CD4-positive, CD25-positive, alpha-beta regulatory T cell (primary cell): ENCODE measurements around the gene OSTN. TPM values are rescaled to one million over a fixed set of nuclear protein-coding genes. Genes with fewer than 3 reads are reported as not detected.

Source experiments
- ATAC-seq, 2 donors: fragments of 150-1000 bp; cut with Tn5 transposase; one replicate each; pipeline ENCODE4 v1.10.0; 2021; ENCODE audit warnings: low read depth in 2 of 2, moderate number of reproducible peaks in 2 of 2, moderate library complexity in 1 of 2
- DNase-seq, 3 donors: peaks; one replicate each; pipeline versions ENCODE4 v3.0.0 to v3.0.0-alpha.2; 2012 to 2022; ENCODE audit warnings: mixed read lengths in 1 of 3
- H3K27ac ChIP-seq: one replicate; pipeline ENCODE4 v1.7.0; 2013; ENCODE audit warnings: mild to moderate bottlenecking, low read length; ENCODE audit not compliant: insufficient read depth, poor library complexity, severe bottlenecking
- H3K27me3 ChIP-seq: one replicate; pipeline ENCODE4 v1.7.0; 2013; ENCODE audit warnings: low read length; ENCODE audit not compliant: control insufficient read depth, insufficient read depth
- H3K36me3 ChIP-seq: one replicate; pipeline ENCODE4 v1.7.0; 2013; ENCODE audit warnings: mild to moderate bottlenecking, low read length, moderate library complexity; ENCODE audit not compliant: control insufficient read depth, insufficient read depth
- H3K4me1 ChIP-seq: 2 replicates; pipeline ENCODE4 v1.7.0; 2013; ENCODE audit warnings: mild to moderate bottlenecking, low read length; ENCODE audit not compliant: insufficient read depth, control insufficient read depth, poor library complexity, severe bottlenecking
- H3K4me3 ChIP-seq: one replicate; pipeline ENCODE4 v1.7.0; 2013; ENCODE audit warnings: low read depth, mild to moderate bottlenecking, low read length, moderate library complexity
- H3K9me3 ChIP-seq, 2 experiments: 1 replicate in 1 of 2; 2 replicates in 1 of 2; pipeline ENCODE4 v1.7.0; 2013; ENCODE audit warnings: low read length in 2 of 2, mild to moderate bottlenecking in 1 of 2, moderate library complexity in 1 of 2; ENCODE audit not compliant: control insufficient read depth in 2 of 2
- H3K27ac Mint-ChIP-seq, 3 donors: one replicate each; pipeline ENCODE4 v1.8.0; 2020 to 2022; ENCODE audit warnings: mild to moderate bottlenecking in 3 of 3, mixed read lengths in 3 of 3, moderate library complexity in 2 of 3
- H3K27me3 Mint-ChIP-seq: one replicate; pipeline ENCODE4 v1.8.0; 2022; ENCODE audit warnings: mild to moderate bottlenecking, mixed read lengths
- H3K36me3 Mint-ChIP-seq: one replicate; pipeline ENCODE4 v1.8.0; 2020; ENCODE audit warnings: mixed read lengths
- H3K4me1 Mint-ChIP-seq, 4 donors: one replicate each; pipeline ENCODE4 v1.8.0; 2020 to 2022; ENCODE audit warnings: mixed read lengths in 4 of 4, mild to moderate bottlenecking in 1 of 4
- H3K4me3 Mint-ChIP-seq, 4 donors: one replicate each; pipeline ENCODE4 v1.8.0; 2020 to 2022; ENCODE audit warnings: mild to moderate bottlenecking in 4 of 4, mixed read lengths in 4 of 4, moderate library complexity in 3 of 4
- H3K9me3 Mint-ChIP-seq, 7 donors: one replicate each; pipeline ENCODE4 v1.8.0; 2020 to 2022; ENCODE audit warnings: mixed read lengths in 7 of 7, mild to moderate bottlenecking in 3 of 7, moderate library complexity in 2 of 7
- polyA plus RNA-seq, 4 donors: library from polyadenylated mRNA; unstranded; fragments of 300-500 nt; fragmentation: Illumina TruSeq; gene quantifications; one replicate each; pipeline ENCODE4 v1.2.3, GENCODE V29; 2021
- total RNA-seq: library from RNA; stranded (reverse); gene quantifications from one replicate; pipeline ENCODE4 v1.2.3, GENCODE V29; 2022

The OSTN gene
- total RNA-seq (not detected), polyA plus RNA-seq (not detected)

- Histone ChIP-seq H3K9me3 (no peaks in the 10 kb centered on the region), H3K36me3 (no peaks in the 10 kb centered on the region), H3K27me3 (no peaks in the 10 kb centered on the region), H3K4me3 (no peak within 1 kb of the TSS), H3K4me1 (no peaks in the 10 kb centered on the region), H3K27ac (no peak within 1 kb of the TSS)
- no peak within 1 kb of the TSS for H3K4me3 Mint-ChIP-seq
- H3K27ac Mint-ChIP-seq = no peak within 1 kb of the TSS
- DNase-seq = no peak
- no peaks in the 10 kb centered on the region for H3K27me3 Mint-ChIP-seq
- no peaks in the 10 kb centered on the region for H3K4me1 Mint-ChIP-seq
- peaks cover 0 to 4% (median 0%) of the 10 kb centered on the region in 7 donors for H3K9me3 Mint-ChIP-seq
- no peak for ATAC-seq
- no peaks in the 10 kb centered on the region for H3K36me3 Mint-ChIP-seq
Measured at GRCh38 chr3:191198932-191199331, at the start of gene OSTN. TSS of gene OSTN (plus strand) at chr3:191199241. CDS start at chr3:191212533, 13,292 bp downstream.

- H3K36me3 Mint-ChIP-seq = no peaks in the 10 kb centered on the region
- no peak overlapping the region for H3K4me3 Mint-ChIP-seq
- H3K36me3 ChIP-seq = no peaks in the 10 kb centered on the region
- peaks cover 2 to 33% (median 15%) of the 10 kb centered on the region in 7 donors for H3K9me3 Mint-ChIP-seq
- no peak for ATAC-seq
- no peak overlapping the region for H3K4me3 ChIP-seq
- H3K4me1 Mint-ChIP-seq = no peaks in the 10 kb centered on the region
- no peaks in the 10 kb centered on the region for H3K27me3 Mint-ChIP-seq
- no peak for DNase-seq
- no peak overlapping the region for H3K27ac Mint-ChIP-seq
- H3K27ac ChIP-seq = no peak overlapping the region
- H3K27me3 ChIP-seq = no peaks in the 10 kb centered on the region
- peaks cover 11 to 19% of the 10 kb centered on the region in 2 experiments for H3K9me3 ChIP-seq
- H3K4me1 ChIP-seq = no peaks in the 10 kb centered on the region
Measured at GRCh38 chr3:191151653-191152052, 47.4 kb upstream of the OSTN start.

- H3K4me1 Mint-ChIP-seq = no peaks in the 10 kb centered on the region
- peaks cover 2 to 29% (median 11%) of the 10 kb centered on the region in 7 donors for H3K9me3 Mint-ChIP-seq
- H3K27ac Mint-ChIP-seq = no peak overlapping the region
- DNase-seq (no peak), ATAC-seq (no peak)
- no peaks in the 10 kb centered on the region for H3K27me3 Mint-ChIP-seq
- Histone ChIP-seq H3K4me1 (no peaks in the 10 kb centered on the region), H3K9me3 (peaks cover 11 to 19% of the 10 kb centered on the region in 2 experiments), H3K27me3 (no peaks in the 10 kb centered on the region), H3K27ac (no peak overlapping the region), H3K4me3 (no peak overlapping the region), H3K36me3 (no peaks in the 10 kb centered on the region)
- no peaks in the 10 kb centered on the region for H3K36me3 Mint-ChIP-seq
- H3K4me3 Mint-ChIP-seq = no peak overlapping the region
Measured at GRCh38 chr3:191154827-191155226, 44.2 kb upstream of the OSTN start.

- H3K36me3 Mint-ChIP-seq = no peaks in the 10 kb centered on the region
- Histone ChIP-seq H3K27me3 (no peaks in the 10 kb centered on the region), H3K4me3 (no peak overlapping the region), H3K36me3 (no peaks in the 10 kb centered on the region), H3K4me1 (no peaks in the 10 kb centered on the region), H3K9me3 (peaks cover 11 to 19% of the 10 kb centered on the region in 2 experiments), H3K27ac (no peak overlapping the region)
- ATAC-seq (no peak), DNase-seq (no peak)
- H3K9me3 Mint-ChIP-seq = peaks cover 2 to 39% (median 12%) of the 10 kb centered on the region in 7 donors
- no peak overlapping the region for H3K27ac Mint-ChIP-seq
- H3K4me1 Mint-ChIP-seq = no peaks in the 10 kb centered on the region
- H3K27me3 Mint-ChIP-seq = no peaks in the 10 kb centered on the region
- H3K4me3 Mint-ChIP-seq = no peak overlapping the region
Measured at GRCh38 chr3:191158247-191158646, 40.8 kb upstream of the OSTN start.

- Mint-ChIP-seq H3K4me3 (no peak overlapping the region), H3K36me3 (no peaks in the 10 kb centered on the region)
Measured at GRCh38 chr3:191158815-191159214, 40.2 kb upstream of the OSTN start.

GRCh38 chr3:191165802-191166201 lies 33.2 kb upstream of the OSTN start:
- Histone ChIP-seq H3K36me3 (no peaks in the 10 kb centered on the region), H3K27me3 (no peaks in the 10 kb centered on the region), H3K4me1 (no peaks in the 10 kb centered on the region), H3K4me3 (no peak overlapping the region), H3K9me3 (no peaks in the 10 kb centered on the region), H3K27ac (no peak overlapping the region)
- H3K4me3 Mint-ChIP-seq = no peak overlapping the region
- DNase-seq (no peak), ATAC-seq (no peak)
- no peaks in the 10 kb centered on the region for H3K36me3 Mint-ChIP-seq
- H3K9me3 Mint-ChIP-seq = peaks cover 0 to 20% (median 2%) of the 10 kb centered on the region in 7 donors
- H3K27ac Mint-ChIP-seq = no peak overlapping the region
- no peaks in the 10 kb centered on the region for H3K4me1 Mint-ChIP-seq
- no peaks in the 10 kb centered on the region for H3K27me3 Mint-ChIP-seq

More at GRCh38 chr3:191158815-191159214, 40.2 kb upstream of the OSTN start:
- H3K4me1 ChIP-seq = no peaks in the 10 kb centered on the region
- no peak overlapping the region for H3K4me3 ChIP-seq
- peaks cover 11 to 19% of the 10 kb centered on the region in 2 experiments for H3K9me3 ChIP-seq
- no peak overlapping the region for H3K27ac ChIP-seq
- ATAC-seq (no peak), DNase-seq (no peak)
- no peaks in the 10 kb centered on the region for H3K4me1 Mint-ChIP-seq
- no peak overlapping the region for H3K27ac Mint-ChIP-seq
- H3K9me3 Mint-ChIP-seq = peaks cover 0 to 36% (median 12%) of the 10 kb centered on the region in 7 donors
- H3K27me3 Mint-ChIP-seq = no peaks in the 10 kb centered on the region
- no peaks in the 10 kb centered on the region for H3K27me3 ChIP-seq
- no peaks in the 10 kb centered on the region for H3K36me3 ChIP-seq

- no peaks in the 10 kb centered on the region for H3K9me3 ChIP-seq
- H3K36me3 ChIP-seq = no peaks in the 10 kb centered on the region
- DNase-seq (no peak), ATAC-seq (no peak)
- H3K27me3 ChIP-seq = no peaks in the 10 kb centered on the region
- H3K4me1 ChIP-seq = no peaks in the 10 kb centered on the region
- no peak overlapping the region for H3K4me3 ChIP-seq
- no peak overlapping the region for H3K27ac ChIP-seq
- no peak overlapping the region for H3K27ac Mint-ChIP-seq
- no peaks in the 10 kb centered on the region for H3K27me3 Mint-ChIP-seq
- no peak overlapping the region for H3K4me3 Mint-ChIP-seq
- no peaks in the 10 kb centered on the region for H3K36me3 Mint-ChIP-seq
- H3K9me3 Mint-ChIP-seq = peaks cover 0 to 16% (median 2%) of the 10 kb centered on the region in 7 donors
- H3K4me1 Mint-ChIP-seq = no peaks in the 10 kb centered on the region
Measured at GRCh38 chr3:191166368-191166767, 32.7 kb upstream of the OSTN start.

- Mint-ChIP-seq H3K27me3 (no peaks in the 10 kb centered on the region), H3K27ac (no peak overlapping the region), H3K4me1 (no peaks in the 10 kb centered on the region), H3K4me3 (no peak overlapping the region), H3K36me3 (no peaks in the 10 kb centered on the region), H3K9me3 (peaks cover 0 to 8% (median 1%) of the 10 kb centered on the region in 7 donors)
- no peaks in the 10 kb centered on the region for H3K36me3 ChIP-seq
- H3K4me1 ChIP-seq = no peaks in the 10 kb centered on the region
- no peak for ATAC-seq
- no peak for DNase-seq
- H3K27ac ChIP-seq = no peak overlapping the region
- no peaks in the 10 kb centered on the region for H3K9me3 ChIP-seq
- H3K27me3 ChIP-seq = no peaks in the 10 kb centered on the region
- no peak overlapping the region for H3K4me3 ChIP-seq
Measured at GRCh38 chr3:191169566-191169965, 29.5 kb upstream of the OSTN start.
